ENCODE results near the gene GUCY1A2.

Gene GUCY1A2

DNA sequence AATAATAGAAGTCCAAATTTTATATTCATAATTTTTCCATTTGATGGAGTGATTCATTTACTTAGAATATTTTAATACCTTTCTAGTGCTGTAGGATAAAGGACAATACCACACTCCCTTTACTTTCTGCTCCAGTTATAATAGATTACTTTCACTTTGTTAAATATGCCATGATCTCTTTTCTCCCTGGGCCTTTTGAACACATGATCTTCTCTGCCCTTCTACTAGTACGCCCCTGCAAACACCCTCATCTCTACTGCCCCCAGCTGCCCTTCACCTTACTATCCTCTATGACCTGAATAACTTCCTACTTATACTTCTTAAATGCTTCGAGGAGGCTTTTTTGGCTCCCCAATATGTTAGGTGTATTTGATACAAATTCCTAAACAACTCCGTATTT lies 177.3 kb downstream of the GUCY1A2 start:
- no peak for TF ChIP-seq CTCF (IDR thresholded peaks at IDR 0.05; ENCODE audit: poor library complexity, severe bottlenecking)
- ATAC-seq (ENCODE audit: low read depth), result no peak
- H3K4me1 ChIP-seq (ENCODE audit: insufficient read depth, poor library complexity, severe bottlenecking), result peaks cover 5% of the 10 kb centered on the region

GRCh38 chr11:106840146-106840545 lies 178.1 kb downstream of the GUCY1A2 start:
- H3K4me1 ChIP-seq (ENCODE audit: insufficient read depth, poor library complexity, severe bottlenecking), result peaks cover 5% of the 10 kb centered on the region
- no peak overlapping the region for H3K27ac ChIP-seq (ENCODE audit: poor library complexity, severe bottlenecking)
- H3K27me3 ChIP-seq (ENCODE audit: insufficient read depth, poor library complexity, severe bottlenecking), result no peaks in the 10 kb centered on the region
- DNase-seq (ENCODE audit: low spot score), result no peak
- no peak for ATAC-seq (ENCODE audit: low read depth)
- no peak overlapping the region for H3K4me3 ChIP-seq (ENCODE audit: severe bottlenecking)
- TF ChIP-seq CTCF (IDR thresholded peaks at IDR 0.05; ENCODE audit: poor library complexity, severe bottlenecking), result no peak
- H3K9me3 ChIP-seq (ENCODE audit: severe bottlenecking), result no peaks in the 10 kb centered on the region
- H3K36me3 ChIP-seq (ENCODE audit: low read depth), result no peaks in the 10 kb centered on the region

More for the DNA sequence above, 177.3 kb downstream of the GUCY1A2 start:
- no peak for DNase-seq (ENCODE audit: low spot score)
- Histone ChIP-seq H3K4me3 (ENCODE audit: severe bottlenecking) (no peak overlapping the region), H3K27ac (ENCODE audit: poor library complexity, severe bottlenecking) (no peak overlapping the region), H3K27me3 (ENCODE audit: insufficient read depth, poor library complexity, severe bottlenecking) (no peaks in the 10 kb centered on the region), H3K36me3 (ENCODE audit: low read depth) (no peaks in the 10 kb centered on the region), H3K9me3 (ENCODE audit: severe bottlenecking) (no peaks in the 10 kb centered on the region)

DNA sequence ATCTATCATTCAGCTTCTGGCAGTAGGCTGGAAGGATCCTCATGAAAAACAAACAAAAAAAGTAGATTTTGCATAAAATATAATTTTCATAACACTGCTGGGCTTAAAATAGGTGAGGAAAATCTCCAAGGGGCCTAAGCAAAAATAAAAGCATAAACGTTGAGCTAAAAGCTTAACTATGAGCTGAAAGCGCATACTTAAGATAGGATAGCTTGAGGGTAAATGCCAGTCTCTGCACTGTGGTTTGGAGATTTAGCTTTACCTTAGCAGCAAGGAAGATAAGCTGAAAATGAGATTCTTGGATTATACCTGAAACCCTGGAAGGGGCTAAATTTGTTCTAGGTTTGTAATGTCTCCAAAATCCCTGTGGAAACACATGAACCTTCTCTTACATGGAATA lies 183.7 kb downstream of the GUCY1A2 start:
- Histone ChIP-seq H3K27ac (ENCODE audit: poor library complexity, severe bottlenecking) (no peak overlapping the region), H3K4me3 (ENCODE audit: severe bottlenecking) (no peak overlapping the region), H3K27me3 (ENCODE audit: insufficient read depth, poor library complexity, severe bottlenecking) (no peaks in the 10 kb centered on the region), H3K9me3 (ENCODE audit: severe bottlenecking) (no peaks in the 10 kb centered on the region), H3K36me3 (ENCODE audit: low read depth) (no peaks in the 10 kb centered on the region), H3K4me1 (ENCODE audit: insufficient read depth, poor library complexity, severe bottlenecking) (peaks cover 5% of the 10 kb centered on the region)
- DNase-seq (ENCODE audit: low spot score) (no peak), ATAC-seq (ENCODE audit: low read depth) (no peak)
- TF ChIP-seq CTCF (IDR thresholded peaks at IDR 0.05; ENCODE audit: poor library complexity, severe bottlenecking), result no peak

GRCh38 chr11:106828976-106829375 lies 189.3 kb downstream of the GUCY1A2 start:
- Histone ChIP-seq H3K27me3 (ENCODE audit: insufficient read depth, poor library complexity, severe bottlenecking) (no peaks in the 10 kb centered on the region), H3K4me1 (ENCODE audit: insufficient read depth, poor library complexity, severe bottlenecking) (no peaks in the 10 kb centered on the region), H3K9me3 (ENCODE audit: severe bottlenecking) (no peaks in the 10 kb centered on the region), H3K27ac (ENCODE audit: poor library complexity, severe bottlenecking) (no peak overlapping the region), H3K36me3 (ENCODE audit: low read depth) (no peaks in the 10 kb centered on the region), H3K4me3 (ENCODE audit: severe bottlenecking) (no peak overlapping the region)
- DNase-seq (ENCODE audit: low spot score), result no peak
- TF ChIP-seq CTCF (IDR thresholded peaks at IDR 0.05; ENCODE audit: poor library complexity, severe bottlenecking), result no peak
- ATAC-seq (ENCODE audit: low read depth), result no peak

DNA sequence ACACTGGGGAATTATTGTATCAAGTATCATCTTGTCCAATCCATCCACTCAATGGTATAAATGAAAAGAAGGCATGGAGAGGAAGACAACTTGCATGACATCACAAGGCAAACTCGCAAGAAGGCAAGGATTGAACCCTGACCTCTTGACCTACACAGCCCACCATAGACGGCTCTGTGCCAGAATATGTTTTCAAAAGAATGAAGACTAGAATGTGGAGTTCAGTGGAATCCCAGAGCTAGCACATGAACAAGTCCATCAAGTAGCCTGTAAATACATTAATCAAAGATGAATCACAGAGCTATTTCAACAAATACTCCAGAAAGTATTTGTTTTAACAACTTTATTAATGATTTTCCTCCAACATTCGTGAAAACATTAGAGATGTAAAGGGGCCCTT lies 189.7 kb downstream of the GUCY1A2 start:
- DNase-seq (ENCODE audit: low spot score) (no peak), ATAC-seq (ENCODE audit: low read depth) (no peak)
- no peaks in the 10 kb centered on the region for H3K27me3 ChIP-seq (ENCODE audit: insufficient read depth, poor library complexity, severe bottlenecking)
- no peaks in the 10 kb centered on the region for H3K4me1 ChIP-seq (ENCODE audit: insufficient read depth, poor library complexity, severe bottlenecking)
- no peaks in the 10 kb centered on the region for H3K36me3 ChIP-seq (ENCODE audit: low read depth)
- no peak for TF ChIP-seq CTCF (IDR thresholded peaks at IDR 0.05; ENCODE audit: poor library complexity, severe bottlenecking)
- H3K9me3 ChIP-seq (ENCODE audit: severe bottlenecking), result no peaks in the 10 kb centered on the region
- no peak overlapping the region for H3K4me3 ChIP-seq (ENCODE audit: severe bottlenecking)
- no peak overlapping the region for H3K27ac ChIP-seq (ENCODE audit: poor library complexity, severe bottlenecking)

Data from RWPE2 (cell line).